Fibroblast of skin of back (primary cell): ENCODE results near the gene RASSF10. TPM values are rescaled to one million over a fixed set of nuclear protein-coding genes. Genes with fewer than 3 reads are reported as not detected.

ENCODE experiments used
- DNase-seq: peaks from one replicate; pipeline ENCODE4 v3.0.0-alpha.2; 2013
- polyA plus RNA-seq, 2 experiments: library from polyadenylated mRNA; unstranded; fragments of 120-200 nt; gene quantifications; one replicate each; pipeline ENCODE4 v1.2.1, GENCODE V29; 2013; ENCODE audit not compliant: insufficient read length in 2 of 2

The RASSF10 gene
- not detected for polyA plus RNA-seq (2013, experiment 1 of 2; ENCODE audit: insufficient read length)
- polyA plus RNA-seq (2013, experiment 2 of 2; ENCODE audit: insufficient read length), result not detected

- DNase-seq, result peak; percentile 38
Measured at GRCh38 chr11:13008625-13009475, at the start of gene RASSF10. Gene RASSF10 (plus strand): TSS chr11:13009316. CDS start chr11:13009577, 261 bp downstream.

GRCh38 chr11:12961615-12962014 is 47.5 kb upstream of the RASSF10 start:
- peak; percentile 25 for DNase-seq

GRCh38 chr11:12962306-12962705 is 46.8 kb upstream of the RASSF10 start:
- no peak for DNase-seq

- no peak for DNase-seq
Measured at GRCh38 chr11:12963051-12963450, 46.1 kb upstream of the RASSF10 start.

GRCh38 chr11:12963792-12964536 is 45.2 kb upstream of the RASSF10 start:
- peak; percentile 65 for DNase-seq

GRCh38 chr11:12964650-12965049 is 44.5 kb upstream of the RASSF10 start:
- DNase-seq, result no peak

- DNase-seq, result no peak
Measured at GRCh38 chr11:12966002-12966401, 43.1 kb upstream of the RASSF10 start.

GRCh38 chr11:12968101-12968500 is 41.0 kb upstream of the RASSF10 start:
- no peak for DNase-seq

- no peak for DNase-seq
Measured at GRCh38 chr11:12968826-12969225, 40.3 kb upstream of the RASSF10 start.

- DNase-seq, result no peak
Measured at GRCh38 chr11:12971955-12972354, 37.2 kb upstream of the RASSF10 start.

- DNase-seq, result no peak
Measured at GRCh38 chr11:12973528-12974181, 35.5 kb upstream of the RASSF10 start.

GRCh38 chr11:12975195-12975594 is 33.9 kb upstream of the RASSF10 start:
- DNase-seq, result no peak

- DNase-seq, result no peak
Measured at GRCh38 chr11:12979928-12980689, 29.0 kb upstream of the RASSF10 start.

GRCh38 chr11:12981676-12982522 is 27.2 kb upstream of the RASSF10 start:
- no peak for DNase-seq

GRCh38 chr11:12983336-12983735 is 25.8 kb upstream of the RASSF10 start:
- DNase-seq, result no peak

GRCh38 chr11:12986194-12986898 is 22.8 kb upstream of the RASSF10 start:
- no peak for DNase-seq

GRCh38 chr11:12989428-12990161 is 19.5 kb upstream of the RASSF10 start:
- no peak for DNase-seq

GRCh38 chr11:12990162-12990480 is 19.0 kb upstream of the RASSF10 start:
- no peak for DNase-seq

- DNase-seq, result no peak
Measured at GRCh38 chr11:12991426-12991825, 17.7 kb upstream of the RASSF10 start.

GRCh38 chr11:12993626-12994025 is 15.5 kb upstream of the RASSF10 start:
- no peak for DNase-seq
